ENCODE data around the gene NOTCH4. TPM values are rescaled to one million over a fixed set of nuclear protein-coding genes. Genes with fewer than 3 reads are reported as not detected.
A peak's percentile ranks its signal among the peaks of the same experiment; 100 is the strongest.

The NOTCH4 gene
- total RNA-seq, 1 experiment from 2014 or later: 2.3 TPM

DNA sequence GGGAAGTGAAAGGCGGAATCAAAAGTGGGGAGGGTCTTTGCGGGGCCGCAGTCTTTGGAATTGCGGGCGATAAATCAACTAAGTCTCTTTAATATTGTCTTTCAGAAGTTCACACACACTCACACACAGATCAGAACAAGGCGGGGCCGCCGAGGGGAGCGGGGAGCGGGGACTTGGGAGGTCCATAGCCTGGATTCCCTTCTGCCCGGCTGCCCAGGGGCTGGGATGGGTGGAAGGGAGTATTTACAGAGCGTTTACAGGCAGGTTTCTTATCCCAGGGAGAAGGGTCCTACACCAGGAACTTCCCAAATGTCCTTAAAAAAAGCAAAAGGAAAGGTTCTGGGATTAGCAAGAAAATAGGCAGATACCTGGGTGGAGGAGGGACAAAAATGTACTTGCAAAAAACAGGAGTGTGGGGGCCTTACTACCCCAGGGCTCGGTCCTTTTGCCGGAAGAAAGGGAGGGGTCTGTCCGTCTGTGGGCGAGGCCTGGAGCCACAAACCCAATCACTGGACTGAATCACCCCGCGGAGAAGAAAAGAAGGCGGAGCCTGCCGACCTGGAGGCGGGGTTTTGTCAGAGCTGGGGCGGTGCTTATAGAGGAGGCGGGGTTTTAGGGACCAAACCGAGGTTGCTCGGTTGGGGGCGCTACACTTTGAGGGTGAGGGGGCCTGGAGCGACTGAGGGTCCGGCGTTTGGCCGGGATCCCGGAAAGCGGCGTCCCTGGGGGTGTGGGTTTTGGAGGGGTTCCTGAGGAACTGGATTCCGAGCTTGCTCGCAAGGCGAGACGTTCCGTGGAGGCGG lies 75.4 kb downstream of the NOTCH4 start:
- peak; percentile 91 for DNase-seq
- Mint-ChIP-seq H3K4me3 (peak overlapping the region in 1 of 2 experiments; percentile 30; a peak in 2 of 5 replicates), H3K36me3 (ENCODE audit: insufficient read depth in 1 of 3, low read depth in 3 of 3) (peaks cover 0 to 8% (median 3%) of the 10 kb centered on the region in 3 experiments; a peak in 2 of 7 replicates), H3K27ac (peak overlapping the region in 1 of 3 experiments; percentile 60; a peak in 2 of 7 replicates), H3K4me1 (peaks cover 39 to 62% of the 10 kb centered on the region in 2 experiments), H3K27me3 (ENCODE audit: low read depth) (peaks cover 4% of the 10 kb centered on the region), H3K9me3 (no peaks in the 10 kb centered on the region; a peak in 1 of 5 replicates)
- Histone ChIP-seq H3K27ac (ENCODE audit: insufficient read length, low read depth, low read length) (no peak overlapping the region), H3K4ac (ENCODE audit: low read depth, low read length) (no peak overlapping the region), H3K4me2 (ENCODE audit: insufficient read depth, insufficient read length, low read length) (peak overlapping the region; percentile 41), H3T11ph (ENCODE audit: low read length) (no peak overlapping the region), H3K9me3 (ENCODE audit: control insufficient read depth, low read depth, low read length) (no peaks in the 10 kb centered on the region), H3K14ac (ENCODE audit: insufficient read depth, low read length) (no peak overlapping the region), H3K23me2 (ENCODE audit: insufficient read length, low read depth, low read length, poor library complexity, severe bottlenecking) (peaks cover 30% of the 10 kb centered on the region), H2BK20ac (ENCODE audit: low read depth, low read length, poor library complexity, severe bottlenecking) (no peak overlapping the region), H2BK5ac (ENCODE audit: insufficient read length, low read length) (no peak overlapping the region), H2BK12ac (ENCODE audit: insufficient read length, low read depth, low read length) (no peak overlapping the region), H3K23ac (ENCODE audit: insufficient read length, low read depth, low read length) (no peak overlapping the region), H3K4me1 (ENCODE audit: insufficient read depth, low read length) (peaks cover 9% of the 10 kb centered on the region), H4K5ac (ENCODE audit: insufficient read length, low read depth, low read length) (no peak overlapping the region), H4K8ac (replicated peaks; ENCODE audit: insufficient read length, low read depth, low read length) (no peak overlapping the region), H3K56ac (ENCODE audit: insufficient read length, low read depth, low read length) (no peak overlapping the region), H2BK15ac (ENCODE audit: low read depth, low read length) (no peak overlapping the region), H2AK5ac (ENCODE audit: insufficient read length, low read length) (no peak overlapping the region), H2AFZ (ENCODE audit: low read length) (no peak overlapping the region), H3K79me1 (ENCODE audit: insufficient read depth, low read depth, low read length, poor library complexity, severe bottlenecking) (no peaks in the 10 kb centered on the region), H3K18ac (ENCODE audit: insufficient read length, low read depth, low read length) (no peak overlapping the region), H4K91ac (ENCODE audit: insufficient read length, low read depth, low read length) (no peak overlapping the region), H3K27me3 (ENCODE audit: insufficient read depth, low read length) (no peaks in the 10 kb centered on the region; the same call in 1 of the 2 replicates), H4K20me1 (ENCODE audit: control insufficient read depth, insufficient read depth, insufficient read length) (no peaks in the 10 kb centered on the region), H3K9ac (ENCODE audit: extremely low read depth, insufficient read length, low read length) (no peak overlapping the region), H2BK120ac (ENCODE audit: low read depth, low read length, poor library complexity, severe bottlenecking) (no peak overlapping the region), H3K79me2 (ENCODE audit: insufficient read depth, low read length) (no peaks in the 10 kb centered on the region)
- no peak for TF ChIP-seq CTCF (conservative IDR thresholded peaks at IDR 0.05)
- no CpG with 5 or more reads among the region's 39 CpGs for WGBS (ENCODE audit: extremely low coverage, insufficient read length, low lambda C conversion rate)

Data from H9 (cell line).